GM12878 (cell line): ENCODE results near the gene PPP1R9B. TPM values are rescaled to one million over a fixed set of nuclear protein-coding genes. Genes with fewer than 3 reads are reported as not detected.
A peak's percentile ranks its signal among the peaks of the same experiment; 100 is the strongest.

Experiments
- BCL3 ChIP-seq: IDR thresholded peaks from 2 replicates; pipeline ENCODE4 v1.6.1; 2011; ENCODE audit warnings: borderline replicate concordance, low read depth, mild to moderate bottlenecking, moderate library complexity, low read length; ENCODE audit not compliant: insufficient read depth, poor library complexity, severe bottlenecking
- BMI1 ChIP-seq: fragments of 450-650 bp; IDR thresholded peaks from 2 replicates; pipeline ENCODE4 v1.6.1; 2016; ENCODE audit warnings: mild to moderate bottlenecking, moderate library complexity, borderline replicate concordance
- IRF4 ChIP-seq: IDR thresholded peaks from 2 replicates; pipeline ENCODE4 v1.6.1; 2011; ENCODE audit warnings: low read depth, low read length
- POLR2A ChIP-seq: IDR thresholded peaks from 2 replicates; pipeline ENCODE4 v1.6.1; 2011; ENCODE audit warnings: low read depth, mild to moderate bottlenecking, low read length
- SMC3 ChIP-seq: IDR thresholded peaks from 2 replicates; pipeline ENCODE4 v1.6.1; 2011; ENCODE audit warnings: low read length, improper control_type of control experiment, borderline replicate concordance
- SREBF1 ChIP-seq: IDR thresholded peaks from 2 replicates; pipeline ENCODE4 v1.6.1; 2012; ENCODE audit warnings: mild to moderate bottlenecking, low read length
- ZBTB11 ChIP-seq: fragments of 450-650 bp; formaldehyde crosslinking; IDR thresholded peaks from 2 replicates; pipeline ENCODE4 v1.5.0; 2022; ENCODE audit warnings: mild to moderate bottlenecking, missing genetic modification characterization
- polyA plus RNA-seq, 11 experiments: library from polyadenylated mRNA; depleted of rRNA in 4 of 11; unstranded in 6 of 11; stranded (reverse) in 5 of 11; fragments of >200 nt; fragmentation: Nextera tagmentation in 4 of 11; fragmentation: Illumina TruSeq in 1 of 11; extraction: Ambion mirVana in 4 of 11; extraction: Trizol in 1 of 11; gene quantifications; 1 replicate in 1 of 11; 2 replicates in 10 of 11; pipeline versions ENCODE4 v1.2.1 to v1.2.3, GENCODE V29; 2011 to 2016; ENCODE audit warnings: inconsistent platforms in 2 of 11, missing spikeins in 2 of 11, low read depth in 1 of 11
- total RNA-seq, 4 experiments: library from RNA; depleted of rRNA in 3 of 4; stranded (reverse); fragments of >200 nt in 3 of 4; fragmentation: Illumina TruSeq in 1 of 4; extraction: Trizol in 1 of 4; gene quantifications; 2 replicates each; pipeline versions ENCODE4 v1.2.1 to v1.2.3, GENCODE V29; 2013 to 2021
- TF ChIP-seq, protein P1 (sequence below): IDR thresholded peaks from 2 replicates; pipeline ENCODE4 v1.6.1; 2011; ENCODE audit warnings: mild to moderate bottlenecking, low read depth, low read length, moderate library complexity; ENCODE audit not compliant: insufficient replicate concordance

The PPP1R9B gene
- total and polyA plus RNA-seq, 10 of the 15 experiments (the other 5 are each of a cell fraction or from before 2014, with no cell fraction given) = 0.20 to 107 (median 37.5) TPM

DNA sequence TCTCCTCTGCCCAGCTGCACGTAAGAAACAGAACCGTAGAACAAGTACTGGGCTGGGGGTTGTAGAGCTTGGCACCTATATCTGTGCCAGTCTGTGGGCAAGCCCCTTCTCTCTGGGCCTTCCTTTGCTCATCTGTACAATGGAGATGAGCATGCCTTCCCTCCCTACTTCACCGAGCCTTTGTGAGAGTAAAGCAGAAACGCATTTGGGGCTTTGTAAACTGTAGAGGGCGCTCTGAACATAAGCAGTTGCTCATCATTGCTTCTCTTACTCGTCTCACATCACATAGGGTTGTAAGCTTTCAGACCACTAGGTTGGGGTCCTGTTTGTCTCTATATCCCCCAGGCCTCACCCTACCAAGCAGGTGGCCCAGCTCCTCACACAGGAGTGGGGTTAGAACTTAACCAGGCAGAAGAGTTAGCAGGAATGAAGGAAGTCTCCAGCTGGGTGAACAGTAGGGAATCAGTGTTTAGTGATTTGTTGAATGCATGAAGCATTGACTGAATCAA, 35.6 kb downstream of the PPP1R9B start (continued):
- TF ChIP-seq BCL3 = no peak
- TF ChIP-seq POLR2A = no peak
- no peak for TF ChIP-seq BMI1
- no peak for TF ChIP-seq IRF4
- peak; percentile 45; the same call in 1 of the 2 replicates for TF ChIP-seq SMC3
- TF ChIP-seq SREBF1 = no peak
- TF ChIP-seq, protein P1, sequence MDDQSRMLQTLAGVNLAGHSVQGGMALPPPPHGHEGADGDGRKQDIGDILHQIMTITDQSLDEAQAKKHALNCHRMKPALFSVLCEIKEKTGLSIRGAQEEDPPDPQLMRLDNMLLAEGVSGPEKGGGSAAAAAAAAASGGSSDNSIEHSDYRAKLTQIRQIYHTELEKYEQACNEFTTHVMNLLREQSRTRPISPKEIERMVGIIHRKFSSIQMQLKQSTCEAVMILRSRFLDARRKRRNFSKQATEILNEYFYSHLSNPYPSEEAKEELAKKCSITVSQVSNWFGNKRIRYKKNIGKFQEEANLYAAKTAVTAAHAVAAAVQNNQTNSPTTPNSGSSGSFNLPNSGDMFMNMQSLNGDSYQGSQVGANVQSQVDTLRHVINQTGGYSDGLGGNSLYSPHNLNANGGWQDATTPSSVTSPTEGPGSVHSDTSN = no peak
- TF ChIP-seq ZBTB11 = no peak
